Pancreas (tissue), 10 donors: ENCODE results near the gene SKA2. TPM values are rescaled to one million over a fixed set of nuclear protein-coding genes. Genes with fewer than 3 reads are reported as not detected.

Source experiments
- ATAC-seq, 4 donors: fragments of 200-7000 bp; cut with Tn5 transposase; one replicate each; pipeline versions ENCODE4 v1.8.0 to v1.9.1; 2020; ENCODE audit warnings: mild to moderate bottlenecking in 4 of 4, moderate library complexity in 4 of 4
- DNase-seq, 6 donors: peaks; one replicate each; pipeline ENCODE4 v3.0.0-alpha.2; 2020
- FAIRE-seq: peaks from 2 replicates; lab custom pipeline; 2012; peaks lifted over from hg19 to GRCh38; lab: Jason Lieb, UNC
- H3K27ac ChIP-seq, 4 donors: fragments of 200-600 bp; sonication (generic); 1 replicate in 3 of 4; 2 replicates in 1 of 4; pipeline versions ENCODE4 v1.5.0 to v1.8.0; 2020
- H3K27me3 ChIP-seq, 4 donors: fragments of 200-600 bp; one replicate each; pipeline ENCODE4 v1.8.0; 2021
- H3K36me3 ChIP-seq, 3 donors: fragments of 200-600 bp; sonication (generic) in 1 of 3; one replicate each; pipeline versions ENCODE4 v1.5.0 to v1.8.0; 2020 to 2021
- H3K4me1 ChIP-seq, 3 donors: fragments of 200-600 bp; one replicate each; pipeline ENCODE4 v1.8.0; 2021
- H3K4me3 ChIP-seq, 4 donors: fragments of 200-600 bp; sonication (generic) in 2 of 4; one replicate each; pipeline versions ENCODE4 v1.5.0 to v1.8.0; 2020 to 2021
- H3K9me3 ChIP-seq, 4 donors: fragments of 200-600 bp; one replicate each; pipeline ENCODE4 v1.8.0; 2021
- WGBS, 2 donors: extraction: QIAGEN DNeasy Blood & Tissue Kit; methylation state at CpG; one replicate each; pipeline ENCODE4 v1.1.7; 2013; 5-methylcytosine and 5-hydroxymethylcytosine counted together
- intact Hi-C, 3 donors: fragments of 100-400 bp; cut with DNase I; formaldehyde crosslinking; loops; one replicate each; pipeline versions ENCODE4 v1.11.1 to v1.14.2; 2022
- polyA plus RNA-seq, 2 donors: library from polyadenylated mRNA; stranded (reverse); fragments of 200-250 nt; gene quantifications; one replicate each; pipeline ENCODE4 v1.2.3, GENCODE V29; 2013
- total RNA-seq, 6 donors: library from RNA; stranded (reverse); fragmentation: NEBNext Ultra II Directional in 4 of 6; extraction: Animal tissue kit (Norgen Biotek cat#: 25700) in 4 of 6; gene quantifications; one replicate each; pipeline versions ENCODE4 v1.2.1 to v1.2.4, GENCODE V29; 2021 to 2023
- TF ChIP-seq, protein P1 (sequence below), 4 donors: fragments of 200-600 bp; sonication (generic) in 3 of 4; IDR thresholded peaks; one replicate each; pipeline versions ENCODE4 v1.5.0 to v1.8.0; 2021; ENCODE audit warnings: antibody characterized with exemption in 4 of 4
- donor health status: healthy with polysubstance abuse.
- donor health status: DM: no; HTN: no; CAD: no; lungs with moderate emphysema.
- donor health status: DM: no; HTN: no; CAD: no.
- donor health status: control.
- donor health status: control.
- donor health status: Bipolar disorder and iron deficiency.
- donor health status: DM: yes; HTN: yes; CAD: no.
- donor health status: DM: no; HTN: no; CAD: no.
- donor health status: DM: no; HTN: no; CAD: no.
- donor health status: DM: yes; HTN: yes; CAD: no.

SKA2 gene
- total and polyA plus RNA-seq, 8 donors: 7.6 to 19.5 (median 12.4) TPM

DNA sequence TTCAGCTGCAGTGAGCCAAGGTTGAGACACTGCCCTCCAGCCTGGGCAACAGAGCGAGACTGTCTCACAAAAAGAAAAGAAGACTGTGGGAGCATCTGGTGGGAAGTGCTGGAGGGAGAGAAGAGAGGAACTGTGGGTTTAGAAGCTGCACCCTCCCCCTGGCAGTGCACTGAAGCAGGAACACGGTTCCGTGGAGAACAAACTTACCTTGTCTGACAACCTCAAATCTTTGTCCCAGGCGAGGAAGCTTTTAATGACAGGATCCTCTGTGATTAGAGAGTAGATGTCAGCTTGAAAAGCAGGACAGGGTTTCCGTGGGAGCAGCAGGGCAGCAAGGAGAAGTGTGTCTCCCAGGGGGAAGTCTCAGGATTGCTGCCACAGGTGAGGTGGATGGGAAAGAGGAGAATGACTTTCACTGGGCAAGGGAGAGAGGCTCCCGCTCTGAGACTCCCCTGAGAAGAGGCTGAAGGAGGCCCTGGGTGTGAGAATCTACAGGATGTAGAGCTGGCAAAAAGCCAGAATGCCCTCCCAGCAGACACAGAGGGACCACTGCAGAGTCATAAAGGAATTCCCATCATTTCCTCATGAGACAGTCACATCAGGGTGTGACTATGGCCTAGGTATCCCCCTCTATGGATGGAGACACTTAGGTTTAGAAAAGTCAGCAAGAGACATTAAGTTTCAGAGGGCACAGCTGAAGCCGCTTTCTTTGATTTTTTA is 23.4 kb upstream of the SKA2 start:
- FAIRE-seq (no peak), DNase-seq (no peak), ATAC-seq (no peak)
- Histone ChIP-seq H3K9me3 (no peaks in the 10 kb centered on the region), H3K27me3 (no peaks in the 10 kb centered on the region), H3K36me3 (no peaks in the 10 kb centered on the region), H3K27ac (no peak overlapping the region), H3K4me3 (no peak overlapping the region), H3K4me1 (no peaks in the 10 kb centered on the region)
- intact Hi-C loops: no loop called here
- TF ChIP-seq, protein P1, sequence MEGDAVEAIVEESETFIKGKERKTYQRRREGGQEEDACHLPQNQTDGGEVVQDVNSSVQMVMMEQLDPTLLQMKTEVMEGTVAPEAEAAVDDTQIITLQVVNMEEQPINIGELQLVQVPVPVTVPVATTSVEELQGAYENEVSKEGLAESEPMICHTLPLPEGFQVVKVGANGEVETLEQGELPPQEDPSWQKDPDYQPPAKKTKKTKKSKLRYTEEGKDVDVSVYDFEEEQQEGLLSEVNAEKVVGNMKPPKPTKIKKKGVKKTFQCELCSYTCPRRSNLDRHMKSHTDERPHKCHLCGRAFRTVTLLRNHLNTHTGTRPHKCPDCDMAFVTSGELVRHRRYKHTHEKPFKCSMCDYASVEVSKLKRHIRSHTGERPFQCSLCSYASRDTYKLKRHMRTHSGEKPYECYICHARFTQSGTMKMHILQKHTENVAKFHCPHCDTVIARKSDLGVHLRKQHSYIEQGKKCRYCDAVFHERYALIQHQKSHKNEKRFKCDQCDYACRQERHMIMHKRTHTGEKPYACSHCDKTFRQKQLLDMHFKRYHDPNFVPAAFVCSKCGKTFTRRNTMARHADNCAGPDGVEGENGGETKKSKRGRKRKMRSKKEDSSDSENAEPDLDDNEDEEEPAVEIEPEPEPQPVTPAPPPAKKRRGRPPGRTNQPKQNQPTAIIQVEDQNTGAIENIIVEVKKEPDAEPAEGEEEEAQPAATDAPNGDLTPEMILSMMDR (IDR thresholded peaks at IDR 0.05): no peak
- 74 to 83% methylated on average over 7 of the region's 7 CpGs for WGBS, 2 donors

- no peak for ATAC-seq
- Histone ChIP-seq H3K36me3 (no peaks in the 10 kb centered on the region), H3K9me3 (no peaks in the 10 kb centered on the region), H3K27ac (no peak overlapping the region), H3K4me3 (no peak overlapping the region), H3K4me1 (no peaks in the 10 kb centered on the region), H3K27me3 (no peaks in the 10 kb centered on the region)
- no peak for DNase-seq
- 84 to 97% methylated on average over 7 of the region's 7 CpGs for WGBS, 2 donors
- intact Hi-C loops: no loop called here
- TF ChIP-seq, protein P1 (IDR thresholded peaks at IDR 0.05): no peak
- no peak for FAIRE-seq
Observed at GRCh38 chr17:59175076-59175475, 20.1 kb upstream of the SKA2 start.

GRCh38 chr17:59174671-59175070 is 19.7 kb upstream of the SKA2 start:
- Histone ChIP-seq H3K36me3 (no peaks in the 10 kb centered on the region), H3K27ac (no peak overlapping the region), H3K4me3 (no peak overlapping the region), H3K27me3 (no peaks in the 10 kb centered on the region), H3K9me3 (no peaks in the 10 kb centered on the region), H3K4me1 (no peaks in the 10 kb centered on the region)
- DNase-seq (no peak), FAIRE-seq (no peak), ATAC-seq (no peak)
- intact Hi-C loops: no loop called here
- 94 to 96% methylated on average over 11 of the region's 11 CpGs for WGBS, 2 donors
- TF ChIP-seq, protein P1 (IDR thresholded peaks at IDR 0.05): no peak

GRCh38 chr17:59172436-59173004 is 17.5 kb upstream of the SKA2 start:
- WGBS, 2 donors: 96 to 97% methylated on average over 27 to 33 of the region's 33 CpGs
- Histone ChIP-seq H3K27ac (no peak overlapping the region), H3K9me3 (no peaks in the 10 kb centered on the region), H3K4me1 (no peaks in the 10 kb centered on the region), H3K36me3 (no peaks in the 10 kb centered on the region), H3K4me3 (no peak overlapping the region), H3K27me3 (no peaks in the 10 kb centered on the region)
- ATAC-seq (no peak), FAIRE-seq (no peak), DNase-seq (no peak)
- intact Hi-C loops: no loop called here
- TF ChIP-seq, protein P1 (IDR thresholded peaks at IDR 0.05): no peak

DNA sequence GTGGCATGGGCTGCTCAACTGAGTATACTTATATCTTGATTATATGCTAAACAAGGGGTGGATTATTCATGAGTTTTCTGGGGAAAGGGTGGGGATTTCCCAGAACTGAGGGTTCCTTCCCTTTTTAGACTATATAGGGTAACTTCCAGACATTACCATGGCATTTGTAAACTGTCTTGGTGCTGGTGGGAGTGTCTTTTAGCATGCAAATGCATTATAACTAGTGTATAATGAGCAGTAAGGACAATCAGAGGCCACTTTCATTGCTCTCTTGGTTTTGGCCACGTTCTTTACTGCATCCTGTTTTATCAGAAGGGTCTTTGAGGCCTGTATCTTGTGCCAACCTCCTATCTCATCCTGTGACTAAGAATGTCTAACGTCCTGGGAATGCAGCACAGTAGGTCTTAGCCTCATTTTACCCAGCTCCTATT is 12.6 kb upstream of the SKA2 start:
- Histone ChIP-seq H3K27me3 (no peaks in the 10 kb centered on the region), H3K9me3 (no peaks in the 10 kb centered on the region), H3K4me3 (no peak overlapping the region), H3K4me1 (no peaks in the 10 kb centered on the region), H3K36me3 (no peaks in the 10 kb centered on the region), H3K27ac (no peak overlapping the region)
- DNase-seq (no peak), ATAC-seq (no peak), FAIRE-seq (no peak)
- WGBS, 2 donors: 80 to 82% methylated on average over 2 of the region's 2 CpGs
- TF ChIP-seq, protein P1 (IDR thresholded peaks at IDR 0.05): no peak
- intact Hi-C loops: no loop called here
